Gastrocnemius medialis (tissue), 4 donors: ENCODE measurements around the gene PIKFYVE.

Experiments used
- POLR2A ChIP-seq, 2 donors: fragments of 450-650 bp; IDR thresholded peaks; one replicate each; pipeline ENCODE4 v1.6.1; 2017; ENCODE audit warnings: antibody characterized with exemption in 2 of 2, mild to moderate bottlenecking in 2 of 2, moderate library complexity in 2 of 2
- TF ChIP-seq, protein P1 (sequence below), 5 experiments: fragments of 450-650 bp in 3 of 5; fragments of 200-600 bp in 2 of 5; sonication (generic) in 2 of 5; IDR thresholded peaks in 4 of 5; conservative IDR thresholded peaks in 1 of 5; 1 replicate in 4 of 5; 2 replicates in 1 of 5; pipeline ENCODE4 v1.5.1; 2016 to 2019; ENCODE audit warnings: antibody characterized with exemption in 5 of 5, mild to moderate bottlenecking in 3 of 5, moderate library complexity in 3 of 5

DNA sequence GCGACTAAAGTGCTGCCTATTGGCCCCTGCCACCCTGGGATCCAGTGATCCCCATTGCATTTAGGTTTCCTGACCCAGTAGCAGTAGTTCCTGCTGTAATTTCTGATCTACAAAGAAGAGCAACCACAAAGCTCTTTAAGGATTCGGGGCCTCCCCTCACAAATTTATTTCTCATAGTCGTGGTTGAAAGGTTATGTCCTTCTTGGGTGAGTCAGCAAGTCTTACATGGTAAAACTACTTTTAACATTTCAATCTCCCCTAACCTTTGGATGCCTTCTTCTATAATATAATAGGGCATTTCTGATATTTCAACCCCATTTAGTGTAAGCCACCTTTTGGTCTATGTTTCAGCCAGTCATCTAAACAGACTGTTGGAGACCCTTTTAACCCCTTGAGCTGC is 14.9 kb downstream of the PIKFYVE start:
- TF ChIP-seq, protein P1, sequence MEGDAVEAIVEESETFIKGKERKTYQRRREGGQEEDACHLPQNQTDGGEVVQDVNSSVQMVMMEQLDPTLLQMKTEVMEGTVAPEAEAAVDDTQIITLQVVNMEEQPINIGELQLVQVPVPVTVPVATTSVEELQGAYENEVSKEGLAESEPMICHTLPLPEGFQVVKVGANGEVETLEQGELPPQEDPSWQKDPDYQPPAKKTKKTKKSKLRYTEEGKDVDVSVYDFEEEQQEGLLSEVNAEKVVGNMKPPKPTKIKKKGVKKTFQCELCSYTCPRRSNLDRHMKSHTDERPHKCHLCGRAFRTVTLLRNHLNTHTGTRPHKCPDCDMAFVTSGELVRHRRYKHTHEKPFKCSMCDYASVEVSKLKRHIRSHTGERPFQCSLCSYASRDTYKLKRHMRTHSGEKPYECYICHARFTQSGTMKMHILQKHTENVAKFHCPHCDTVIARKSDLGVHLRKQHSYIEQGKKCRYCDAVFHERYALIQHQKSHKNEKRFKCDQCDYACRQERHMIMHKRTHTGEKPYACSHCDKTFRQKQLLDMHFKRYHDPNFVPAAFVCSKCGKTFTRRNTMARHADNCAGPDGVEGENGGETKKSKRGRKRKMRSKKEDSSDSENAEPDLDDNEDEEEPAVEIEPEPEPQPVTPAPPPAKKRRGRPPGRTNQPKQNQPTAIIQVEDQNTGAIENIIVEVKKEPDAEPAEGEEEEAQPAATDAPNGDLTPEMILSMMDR (IDR thresholded peaks at IDR 0.05 in 4 of 5, conservative IDR thresholded peaks at IDR 0.05 in 1 of 5), result no peak
- no peak for TF ChIP-seq POLR2A (IDR thresholded peaks at IDR 0.05)
